Tibial artery (tissue), 4 donors: ENCODE results near the gene H3-3A.

Experiments used
- DNase-seq, 2 donors: peaks; one replicate each; pipeline ENCODE4 v3.0.0-alpha.2; 2019
- H3K27ac ChIP-seq, 2 donors: fragments of 200-600 bp; sonication (generic) in 1 of 2; 1 replicate in 1 of 2; 2 replicates in 1 of 2; pipeline ENCODE4 v1.5.1; 2018 to 2019; ENCODE audit warnings: mild to moderate bottlenecking in 1 of 2
- H3K27me3 ChIP-seq, 2 donors: fragments of 200-600 bp; sonication (generic) in 1 of 2; one replicate each; pipeline versions ENCODE4 v1.5.1 to v1.6.0; 2016 to 2019
- H3K36me3 ChIP-seq, 3 donors: fragments of 200-600 bp; sonication (generic) in 2 of 3; one replicate each; pipeline ENCODE4 v1.5.1; 2016 to 2019; ENCODE audit warnings: mild to moderate bottlenecking in 2 of 3
- H3K4me1 ChIP-seq, 4 donors: fragments of 200-600 bp; sonication (generic) in 2 of 4; 1 replicate in 3 of 4; 2 replicates in 1 of 4; pipeline ENCODE4 v1.5.1; 2016 to 2019
- H3K4me3 ChIP-seq, 2 donors: fragments of 200-600 bp; sonication (generic) in 1 of 2; 1 replicate in 1 of 2; 2 replicates in 1 of 2; pipeline ENCODE4 v1.5.1; 2018 to 2019; ENCODE audit warnings: mild to moderate bottlenecking in 2 of 2
- H3K9me3 ChIP-seq, 3 donors: fragments of 200-600 bp; sonication (generic) in 1 of 3; one replicate each; pipeline ENCODE4 v1.5.1; 2016 to 2019
- CTCF ChIP-seq, 2 experiments: fragments of 200-600 bp in 1 of 2; fragments of 450-650 bp in 1 of 2; IDR thresholded peaks; one replicate each; pipeline ENCODE4 v1.5.1; 2017 to 2019; ENCODE audit warnings: antibody characterized with exemption in 2 of 2, mild to moderate bottlenecking in 1 of 2, moderate library complexity in 1 of 2
- intact Hi-C: fragments of 100-400 bp; cut with DNase I; formaldehyde crosslinking; loops from one replicate; pipeline ENCODE4 v1.15.0; 2023; ENCODE audit warnings: low total_unique reads

Gene H3-3A

GRCh38 chr1:226092965-226093364, 30.4 kb downstream of the H3-3A start:
- H3K4me3 ChIP-seq = no peak overlapping the region
- H3K4me1 ChIP-seq = no peaks in the 10 kb centered on the region
- H3K27ac ChIP-seq = no peak overlapping the region
- intact Hi-C loops = no loop called here
- no peaks in the 10 kb centered on the region for H3K9me3 ChIP-seq
- H3K36me3 ChIP-seq = no peaks in the 10 kb centered on the region
- H3K27me3 ChIP-seq = no peaks in the 10 kb centered on the region
- DNase-seq = no peak
- TF ChIP-seq CTCF (IDR thresholded peaks at IDR 0.05) = no peak

- no peak overlapping the region for H3K27ac ChIP-seq
- no peaks in the 10 kb centered on the region for H3K36me3 ChIP-seq
- intact Hi-C loops = no loop called here
- no peaks in the 10 kb centered on the region for H3K9me3 ChIP-seq
- no peak for TF ChIP-seq CTCF (IDR thresholded peaks at IDR 0.05)
- H3K4me3 ChIP-seq = no peak overlapping the region
- no peaks in the 10 kb centered on the region for H3K4me1 ChIP-seq
- no peak for DNase-seq
- H3K27me3 ChIP-seq = no peaks in the 10 kb centered on the region
These were observed 31.1 kb downstream of the H3-3A start for GRCh38 chr1:226093621-226094020.

- H3K27ac ChIP-seq = no peak overlapping the region
- H3K4me3 ChIP-seq = no peak overlapping the region
- no peak for TF ChIP-seq CTCF (IDR thresholded peaks at IDR 0.05)
- no peak for DNase-seq
- H3K36me3 ChIP-seq = no peaks in the 10 kb centered on the region
- intact Hi-C loops = no loop called here
- H3K4me1 ChIP-seq = no peaks in the 10 kb centered on the region
- H3K9me3 ChIP-seq = no peaks in the 10 kb centered on the region
- no peaks in the 10 kb centered on the region for H3K27me3 ChIP-seq
These were observed 31.9 kb downstream of the H3-3A start for GRCh38 chr1:226094451-226094850.

- intact Hi-C loops = no loop called here
These were observed 32.8 kb downstream of the H3-3A start for GRCh38 chr1:226095286-226095685.

GRCh38 chr1:226097866-226098625, 35.5 kb downstream of the H3-3A start:
- no peak overlapping the region for H3K27ac ChIP-seq

More at GRCh38 chr1:226095286-226095685, 32.8 kb downstream of the H3-3A start:
- Histone ChIP-seq H3K27ac (no peak overlapping the region), H3K36me3 (no peaks in the 10 kb centered on the region), H3K4me1 (peaks cover 0 to 5% (median 0%) of the 10 kb centered on the region in 4 donors), H3K4me3 (no peak overlapping the region), H3K27me3 (no peaks in the 10 kb centered on the region), H3K9me3 (no peaks in the 10 kb centered on the region)
- no peak for TF ChIP-seq CTCF (IDR thresholded peaks at IDR 0.05)
- peak in 1 of 2 donors; percentile 49 for DNase-seq

More at GRCh38 chr1:226097866-226098625, 35.5 kb downstream of the H3-3A start:
- Histone ChIP-seq H3K27me3 (no peaks in the 10 kb centered on the region), H3K9me3 (no peaks in the 10 kb centered on the region), H3K4me1 (peaks cover 0 to 10% (median 0%) of the 10 kb centered on the region in 4 donors), H3K36me3 (no peaks in the 10 kb centered on the region), H3K4me3 (no peak overlapping the region)
- intact Hi-C loops = no loop called here
- no peak for DNase-seq
- no peak for TF ChIP-seq CTCF (IDR thresholded peaks at IDR 0.05)
